GM19438 (cell line): ENCODE measurements around the gene EGFLAM.

Experiments
- ATAC-seq: cut with Tn5 transposase; IDR thresholded peaks from one replicate; pipeline ENCODE4 v1.9.1; 2021; ENCODE audit warnings: low read depth; ENCODE audit not compliant: unreplicated experiment

Gene EGFLAM

GRCh38 chr5:38370358-38371100 is 112.2 kb downstream of the EGFLAM start:
- no peak for ATAC-seq

DNA sequence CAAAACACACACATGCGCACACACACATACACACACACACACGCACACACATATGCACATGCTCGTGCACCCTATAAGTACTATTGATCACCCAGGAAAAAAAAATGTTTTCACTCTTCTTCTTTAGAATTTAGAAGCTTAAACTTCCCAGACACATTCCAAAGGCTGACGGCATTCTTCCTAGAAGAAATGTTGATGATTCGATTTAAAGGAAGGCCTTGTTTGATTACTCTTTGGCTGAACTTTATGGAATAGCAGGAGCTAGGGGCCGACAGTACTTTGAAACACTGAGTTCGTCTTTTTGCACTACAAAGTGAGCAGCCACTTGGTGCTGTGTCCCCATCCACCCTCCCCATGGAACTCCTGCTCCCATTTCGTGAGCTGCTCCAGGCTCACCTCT is 113.2 kb downstream of the EGFLAM start:
- no peak for ATAC-seq

- no peak for ATAC-seq
These were observed 115.4 kb downstream of the EGFLAM start for GRCh38 chr5:38373743-38374142.

GRCh38 chr5:38375423-38375822 is 117.1 kb downstream of the EGFLAM start:
- no peak for ATAC-seq

- no peak for ATAC-seq
These were observed 118.0 kb downstream of the EGFLAM start for GRCh38 chr5:38376404-38376803.

DNA sequence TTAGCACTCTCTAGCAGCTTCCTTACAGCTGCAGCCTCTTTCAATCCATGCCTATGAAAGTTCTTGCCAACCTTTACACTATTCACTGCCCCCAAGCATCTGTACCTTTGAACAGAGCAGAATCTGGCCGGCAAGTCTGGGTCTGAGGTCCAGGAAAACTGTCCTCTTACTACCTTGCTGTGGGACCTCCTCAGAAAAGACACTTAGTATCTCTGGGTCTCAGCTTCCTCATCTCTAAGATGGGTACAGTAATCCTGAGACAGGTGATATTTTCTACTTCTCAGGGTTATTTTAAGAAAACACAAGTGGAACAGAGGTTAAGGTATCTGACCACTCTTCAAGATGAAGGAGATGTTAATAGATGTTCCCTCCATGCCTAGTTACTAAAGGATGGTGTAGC is 120.2 kb downstream of the EGFLAM start:
- no peak for ATAC-seq

DNA sequence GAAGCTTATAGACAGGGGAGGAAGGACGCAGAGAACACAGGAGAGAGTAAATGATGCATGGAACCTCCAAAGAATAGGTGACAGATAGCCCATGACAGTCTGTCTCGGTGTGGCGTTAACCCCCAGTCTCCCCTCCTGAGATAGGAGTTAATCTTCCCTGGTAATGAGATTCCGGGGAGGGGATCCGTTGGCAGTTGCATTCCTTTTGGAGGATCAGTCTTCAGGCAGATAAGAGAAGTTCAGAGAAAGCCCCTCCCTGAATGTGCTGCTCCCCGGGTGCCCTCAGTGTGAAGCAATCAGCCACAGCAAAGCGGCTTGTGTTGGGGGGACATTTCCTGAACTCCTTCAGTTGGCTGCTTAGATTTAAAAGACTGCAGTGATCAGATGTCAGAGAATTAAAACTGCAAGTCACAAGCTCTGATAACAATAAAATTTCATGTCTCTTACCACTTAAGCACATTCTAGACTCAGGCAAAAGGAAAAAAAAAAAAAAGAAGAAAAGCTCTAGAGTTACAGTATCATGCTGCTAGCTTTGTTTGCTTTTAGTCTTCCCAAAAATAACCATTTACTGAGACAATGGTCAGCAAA is 121.1 kb downstream of the EGFLAM start:
- no peak for ATAC-seq

GRCh38 chr5:38380537-38380936 is 122.2 kb downstream of the EGFLAM start:
- no peak for ATAC-seq

GRCh38 chr5:38381361-38381760 is 123.0 kb downstream of the EGFLAM start:
- ATAC-seq: no peak

DNA sequence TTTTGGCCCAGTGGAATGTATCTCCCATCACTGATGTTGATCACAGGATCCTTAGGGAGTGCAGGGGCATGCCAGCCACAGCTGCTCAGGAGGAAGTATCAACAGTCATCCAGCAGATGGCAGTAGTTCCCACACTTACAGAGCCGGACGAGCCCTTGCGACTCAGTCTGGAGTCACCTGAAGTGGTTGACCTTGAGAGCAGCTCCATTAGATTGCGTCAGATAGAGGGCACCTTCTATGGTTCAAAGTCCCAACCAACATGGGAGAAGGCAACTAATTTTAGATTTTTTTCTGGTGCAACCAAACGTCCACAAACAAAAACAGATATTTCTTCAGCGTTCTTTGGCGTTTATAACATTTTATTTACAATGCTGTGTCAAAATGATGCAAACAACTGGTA is 124.5 kb downstream of the EGFLAM start:
- peak; percentile 99 for ATAC-seq

DNA sequence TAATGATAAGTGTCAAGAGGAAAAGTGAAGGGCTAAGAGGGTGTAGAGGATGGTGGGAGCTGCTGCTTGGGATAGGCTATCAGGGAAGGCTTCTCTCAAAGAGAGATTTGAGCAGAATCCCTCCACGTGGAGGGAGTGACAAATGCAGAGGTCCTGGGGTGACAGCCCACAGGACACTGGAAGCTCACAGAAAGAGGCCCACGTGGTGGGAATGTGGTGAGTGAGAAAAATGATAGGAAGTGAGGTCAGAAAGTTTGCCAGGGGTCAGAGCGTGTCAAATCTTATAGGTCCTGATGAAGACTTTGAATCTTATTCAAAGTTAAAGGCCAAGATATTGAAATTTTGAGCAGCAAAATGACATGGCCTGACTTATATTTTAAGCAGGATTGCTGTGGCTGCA is 125.3 kb downstream of the EGFLAM start:
- no peak for ATAC-seq

GRCh38 chr5:38384396-38384795 is 126.0 kb downstream of the EGFLAM start:
- no peak for ATAC-seq

GRCh38 chr5:38387161-38387560 is 128.8 kb downstream of the EGFLAM start:
- ATAC-seq: no peak

- no peak for ATAC-seq
These were observed 135.3 kb downstream of the EGFLAM start for GRCh38 chr5:38393636-38394035.

GRCh38 chr5:38396766-38397165 is 138.4 kb downstream of the EGFLAM start:
- ATAC-seq: no peak

DNA sequence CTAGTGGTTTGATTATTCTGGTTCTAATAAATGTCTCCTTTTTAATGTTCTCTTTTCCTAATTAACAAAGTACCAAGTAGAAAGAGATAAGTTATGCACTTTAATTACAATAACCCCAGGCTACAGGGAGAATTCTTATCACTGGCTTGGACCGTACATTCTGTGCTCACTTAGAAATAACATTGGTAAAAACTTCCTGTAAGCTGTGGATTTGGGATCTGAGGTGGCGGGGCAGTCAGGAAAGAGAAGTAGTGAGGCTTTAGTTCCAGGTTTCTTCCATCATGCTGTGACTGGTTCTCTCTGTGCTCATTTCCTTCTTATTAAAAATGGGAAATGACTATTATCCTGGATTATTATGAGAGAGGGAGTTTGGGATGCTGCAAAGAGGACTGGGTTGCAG is 142.0 kb downstream of the EGFLAM start:
- ATAC-seq: no peak

- no peak for ATAC-seq
These were observed 142.8 kb downstream of the EGFLAM start for GRCh38 chr5:38401145-38401544.

GRCh38 chr5:38403406-38403805 is 145.0 kb downstream of the EGFLAM start:
- ATAC-seq: no peak

- ATAC-seq: no peak
These were observed 145.7 kb downstream of the EGFLAM start for GRCh38 chr5:38403877-38404635.

DNA sequence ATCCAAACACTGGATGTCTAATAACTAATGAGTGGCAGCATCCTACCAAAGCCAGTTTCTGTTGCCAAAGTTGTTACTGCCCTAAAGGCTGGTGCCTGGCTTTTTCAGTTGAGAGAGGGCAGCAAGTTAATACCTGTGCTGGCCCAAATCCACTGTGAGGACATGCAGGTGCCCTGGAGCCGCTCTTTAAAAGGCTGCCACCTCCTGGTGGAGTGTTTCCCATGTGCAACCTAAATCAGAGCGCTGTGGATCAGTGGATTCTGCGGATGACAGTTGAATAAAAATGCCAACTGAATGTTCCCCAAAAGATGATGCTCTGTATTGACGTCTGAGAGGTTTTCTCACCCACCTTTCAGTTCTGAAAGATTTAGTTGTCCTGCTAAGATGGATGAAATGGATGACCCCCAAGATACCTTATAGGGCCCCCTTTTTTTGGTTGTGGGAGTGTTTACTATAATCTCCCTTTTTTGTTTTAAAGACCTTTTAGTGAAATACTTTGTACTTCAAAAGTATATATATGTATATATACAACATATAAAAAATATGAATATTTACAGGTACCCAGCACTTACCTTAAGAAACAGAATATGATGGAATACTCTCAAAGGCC is 146.4 kb downstream of the EGFLAM start:
- no peak for ATAC-seq

GRCh38 chr5:38408446-38409198 is 150.3 kb downstream of the EGFLAM start:
- ATAC-seq: no peak
